GM19372 (cell line): ENCODE results near the gene ADAMTSL2.

ENCODE experiments used
- ATAC-seq: cut with Tn5 transposase; IDR thresholded peaks from one replicate; pipeline ENCODE4 v1.9.1; 2021; ENCODE audit warnings: mild to moderate bottlenecking, low read depth, moderate library complexity; ENCODE audit not compliant: unreplicated experiment

The ADAMTSL2 gene

DNA sequence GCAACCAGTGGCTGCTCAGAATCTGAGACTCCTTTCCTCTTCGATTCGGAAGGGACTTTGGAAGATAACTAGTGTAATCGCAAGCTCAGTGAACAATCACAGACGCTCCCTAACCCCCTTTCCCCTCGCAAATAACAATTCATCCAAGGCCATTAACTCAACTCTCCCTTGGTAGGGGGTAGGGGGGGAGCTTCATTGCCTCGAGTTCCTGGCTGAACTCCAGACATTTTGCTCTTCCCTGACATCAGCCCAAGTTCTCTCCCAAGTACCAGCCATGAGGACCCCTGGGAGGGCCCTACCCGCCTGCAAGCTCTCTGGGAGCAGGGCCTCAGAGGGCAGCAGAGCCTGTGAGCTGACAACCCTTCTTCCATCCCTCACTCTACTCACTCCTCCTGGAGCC lies 66.2 kb downstream of the ADAMTSL2 start:
- ATAC-seq, result no peak

DNA sequence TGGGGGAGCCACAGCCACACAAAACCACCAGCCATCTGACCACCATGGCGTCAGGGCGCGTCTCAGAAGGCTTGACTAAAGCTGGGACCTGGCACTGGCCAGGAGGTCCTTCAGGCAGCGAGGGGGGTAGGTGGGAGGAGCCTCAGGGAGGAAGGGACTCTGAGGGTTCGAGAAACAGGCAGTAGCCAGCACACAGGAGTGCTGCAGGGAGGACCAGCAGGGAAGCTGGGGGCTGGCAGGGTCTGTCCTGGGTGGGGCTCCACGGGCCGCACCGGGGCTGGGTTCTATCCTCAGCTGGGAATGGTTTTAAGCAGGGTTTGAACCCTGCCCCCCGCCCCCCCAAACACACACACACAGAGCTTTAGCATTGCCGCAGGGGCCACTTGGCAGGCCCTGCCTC lies 67.2 kb downstream of the ADAMTSL2 start:
- no peak for ATAC-seq

DNA sequence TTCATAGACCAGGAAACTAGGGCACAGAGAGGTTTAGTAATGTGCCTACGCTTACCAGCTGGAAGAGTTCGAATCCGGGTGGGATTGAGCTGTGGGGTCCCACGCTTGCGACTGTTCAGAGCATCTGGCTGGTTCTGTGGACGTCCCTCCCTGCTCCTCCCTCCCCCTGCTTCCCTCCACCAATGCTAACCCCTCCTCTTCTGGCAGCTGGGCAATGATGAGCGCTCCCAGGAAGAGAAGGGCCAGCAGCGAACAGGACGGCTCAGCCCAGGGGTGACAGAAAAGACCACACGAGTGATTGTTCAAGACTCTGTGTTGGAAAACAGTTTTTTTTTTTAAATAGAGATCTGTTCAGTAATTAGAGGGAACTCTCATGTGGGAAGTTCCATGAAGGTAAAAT lies 67.8 kb downstream of the ADAMTSL2 start:
- no peak for ATAC-seq

DNA sequence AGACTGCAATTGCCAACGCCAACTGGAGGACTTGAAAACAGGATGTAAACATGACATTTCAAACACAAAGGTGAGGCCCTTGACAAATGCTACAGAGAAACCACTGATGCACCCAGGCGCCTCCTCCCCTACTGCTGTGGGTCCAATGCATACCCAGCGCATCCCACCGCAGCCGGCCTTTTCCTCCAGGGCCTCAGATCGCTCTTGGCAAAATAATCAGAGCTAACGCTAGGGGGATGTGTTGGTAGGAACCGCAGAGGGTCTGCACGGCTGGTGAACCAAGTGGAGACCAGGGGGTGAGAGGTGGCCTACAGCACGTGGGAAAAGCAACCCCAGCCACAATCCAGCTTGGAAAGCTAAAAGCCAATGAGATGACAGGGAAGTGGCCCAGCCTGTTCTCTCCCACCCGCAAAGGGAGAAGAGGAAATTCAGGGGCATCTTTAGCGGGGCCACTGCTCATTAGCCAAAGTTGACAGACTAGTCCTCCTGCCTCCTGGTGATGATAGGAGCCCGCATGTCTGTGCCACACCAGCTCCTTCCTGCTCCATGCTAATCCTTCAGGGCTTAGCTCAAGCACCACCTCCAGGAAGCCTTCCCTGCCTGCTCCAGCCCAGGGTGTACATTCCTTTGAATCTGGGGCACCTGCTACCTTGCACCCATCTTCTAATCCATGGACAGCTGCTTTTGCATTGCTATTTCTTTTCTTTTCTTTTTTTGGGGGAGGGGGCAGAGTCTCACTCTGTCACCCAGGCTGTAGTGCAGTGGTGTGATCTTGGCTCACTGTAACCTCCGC lies 68.8 kb downstream of the ADAMTSL2 start:
- ATAC-seq, result no peak

DNA sequence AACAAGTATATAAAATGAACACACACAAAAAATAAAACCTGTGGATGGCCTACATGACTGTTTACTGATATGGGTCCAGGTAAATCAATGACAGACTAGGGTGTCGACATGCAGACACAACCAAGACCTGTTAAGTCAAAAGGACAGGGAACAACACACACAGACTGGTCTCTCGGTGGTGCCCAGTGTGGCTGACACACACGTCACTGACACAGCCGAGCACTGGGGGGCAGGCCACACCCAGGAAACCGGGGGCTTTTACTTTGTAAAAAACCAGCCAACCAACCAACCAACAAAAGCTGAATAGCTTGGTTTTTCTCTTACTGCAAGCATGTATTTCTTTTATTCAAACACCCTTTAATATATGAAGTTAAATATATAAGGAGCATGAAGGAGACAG lies 69.7 kb downstream of the ADAMTSL2 start:
- ATAC-seq, result no peak

DNA sequence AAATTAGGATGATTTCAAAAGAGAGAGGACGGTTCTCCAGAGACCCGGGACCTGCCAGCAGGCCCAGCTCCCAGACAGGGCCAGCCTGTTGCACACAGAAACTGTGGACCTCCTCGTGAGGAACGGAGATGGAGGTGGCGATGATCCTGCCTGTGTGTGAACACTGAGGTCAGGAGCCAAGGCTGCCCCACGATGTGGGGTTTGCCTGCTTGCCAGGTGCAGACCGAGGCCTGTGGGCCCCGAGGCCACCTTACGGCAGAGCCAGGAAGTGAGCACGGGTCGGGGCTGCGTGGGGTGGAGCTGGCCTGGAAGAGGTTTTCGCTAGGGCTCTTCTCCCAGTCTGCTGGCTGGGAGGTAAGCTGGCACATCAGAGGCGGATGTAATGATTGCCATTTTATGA lies 70.4 kb downstream of the ADAMTSL2 start:
- ATAC-seq, result no peak

DNA sequence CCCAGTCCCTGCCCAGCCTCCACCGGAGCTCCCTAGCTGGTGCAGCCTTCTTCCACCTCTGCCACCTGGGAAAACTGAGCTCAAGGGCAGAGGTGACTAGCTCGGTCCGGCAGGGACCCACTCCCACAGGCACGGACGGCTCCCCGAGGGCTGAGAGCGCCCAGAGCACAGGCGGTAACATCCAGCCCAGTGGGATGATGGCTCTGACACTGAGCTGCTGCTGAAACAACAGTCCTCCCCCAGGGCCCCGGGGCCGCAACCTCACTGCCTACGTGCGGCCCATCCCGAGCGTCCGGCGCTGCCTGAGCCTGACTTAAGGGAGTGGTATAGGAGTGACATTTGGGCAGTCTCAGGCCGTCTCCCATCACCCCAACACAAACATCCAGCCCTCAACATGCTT lies 70.9 kb downstream of the ADAMTSL2 start:
- ATAC-seq, result no peak

DNA sequence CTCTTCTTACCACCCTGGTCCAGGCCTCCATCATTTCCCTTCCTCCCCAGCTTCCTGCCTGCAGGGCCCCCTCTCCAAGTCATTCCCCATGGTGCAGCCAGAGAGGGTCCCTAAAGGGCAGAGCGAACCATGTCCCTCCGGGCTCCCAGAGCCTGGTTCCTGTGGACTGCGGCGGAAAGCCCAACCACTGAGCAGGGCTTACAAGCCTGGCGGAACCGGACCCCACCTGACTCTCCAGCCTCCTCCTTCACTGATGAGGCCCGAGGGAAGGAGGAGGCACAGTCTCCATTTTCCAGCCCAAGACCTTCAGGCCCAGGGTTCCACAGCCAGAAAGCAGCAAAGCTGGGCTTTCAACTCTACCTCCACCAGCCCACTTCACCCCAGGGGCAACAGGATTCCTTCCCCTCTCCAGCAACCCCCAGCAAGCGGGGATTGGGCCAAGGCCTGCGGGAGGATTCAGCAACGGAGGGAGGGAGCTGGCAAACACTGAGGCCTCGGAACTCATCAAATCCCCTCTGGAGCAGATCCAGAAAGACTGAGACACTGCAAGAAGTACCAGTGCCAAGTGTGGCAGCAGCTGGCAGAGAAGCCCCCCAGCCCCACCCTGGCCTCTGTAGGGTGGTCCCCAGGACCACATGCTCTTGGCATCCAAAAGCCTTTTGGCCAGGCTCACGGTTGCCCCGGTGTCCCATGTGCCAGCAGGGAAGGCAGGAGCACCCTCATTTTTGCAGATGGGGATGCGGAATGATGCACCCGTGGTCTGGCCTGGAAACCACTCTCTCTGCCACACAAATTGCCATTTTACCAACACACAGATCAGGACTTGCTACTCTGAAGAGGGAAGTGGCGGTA lies 71.6 kb downstream of the ADAMTSL2 start:
- no peak for ATAC-seq

DNA sequence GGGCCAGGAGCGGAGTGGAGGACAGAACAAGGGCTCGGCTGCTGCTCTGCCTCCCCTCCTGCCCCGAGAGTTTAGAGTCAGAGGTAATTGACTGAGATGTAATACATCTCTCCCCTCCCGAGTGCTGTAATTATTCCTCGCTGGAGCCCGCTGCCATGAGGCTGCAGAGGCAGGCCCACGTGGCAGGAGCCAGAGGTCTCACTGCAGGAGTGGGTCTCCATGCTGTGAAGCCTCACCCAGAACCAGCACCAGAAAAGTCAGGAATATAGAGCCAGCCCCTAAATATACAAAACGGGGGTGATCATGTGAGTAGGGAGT lies 72.2 kb downstream of the ADAMTSL2 start:
- ATAC-seq, result no peak

DNA sequence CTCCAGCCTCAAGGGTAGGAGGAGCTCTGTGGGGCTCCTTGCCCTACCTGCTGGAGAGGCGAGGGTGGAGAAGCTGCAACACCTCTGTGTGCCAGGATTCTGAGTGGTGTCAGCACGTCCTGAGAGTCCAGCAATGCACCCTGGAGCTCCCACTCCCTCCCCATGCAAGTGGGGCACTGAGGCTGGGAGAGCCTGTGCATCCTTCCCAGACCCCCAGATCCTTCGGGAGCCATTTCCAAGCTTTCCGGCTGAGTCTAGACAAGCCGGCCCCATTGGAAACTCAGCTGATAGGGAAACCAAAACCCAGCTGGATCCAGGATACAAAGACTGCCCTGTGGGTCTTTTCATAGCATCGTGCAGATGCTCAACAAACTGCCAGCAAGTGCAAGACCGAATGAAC lies 72.9 kb downstream of the ADAMTSL2 start:
- no peak for ATAC-seq

DNA sequence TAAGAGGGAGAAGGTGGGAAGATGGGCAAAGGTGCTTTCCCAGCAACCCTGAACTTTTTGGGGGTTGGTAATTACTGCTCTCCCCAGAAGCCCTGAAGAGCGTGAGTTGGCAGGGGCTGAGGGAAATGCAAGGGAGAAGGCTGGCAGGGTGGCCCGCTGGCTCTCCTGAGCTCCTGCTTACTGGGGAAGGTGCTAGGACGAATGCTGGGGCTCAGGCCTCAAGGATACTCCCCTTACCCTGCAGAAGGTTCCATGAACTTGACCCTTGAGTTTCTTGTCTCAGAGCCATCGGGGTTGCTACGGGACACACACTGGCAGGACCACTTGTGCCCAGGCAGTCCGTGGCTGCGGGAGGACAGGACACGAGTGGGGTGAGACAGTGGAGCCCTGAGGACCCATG lies 73.5 kb downstream of the ADAMTSL2 start:
- ATAC-seq, result no peak

DNA sequence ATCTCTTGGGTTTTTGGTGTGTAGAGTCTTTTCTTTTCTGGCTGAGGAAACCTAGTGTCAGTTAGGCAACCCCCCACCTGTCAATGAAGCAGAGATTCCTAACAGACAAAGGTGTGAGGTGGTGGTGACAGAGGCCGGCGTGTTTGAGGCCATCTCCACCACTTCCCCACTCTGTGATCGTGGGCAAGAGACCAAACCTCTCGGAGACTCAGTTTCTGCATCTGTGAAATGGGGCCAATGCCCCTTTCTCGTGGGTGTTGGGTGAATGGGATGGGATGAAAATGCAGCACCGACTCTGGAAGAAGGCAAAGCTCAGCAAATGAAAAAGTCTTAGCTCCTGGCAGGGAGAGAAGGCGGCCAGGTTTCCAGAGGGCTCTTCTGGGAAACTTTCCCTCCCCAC lies 73.9 kb downstream of the ADAMTSL2 start:
- ATAC-seq, result no peak

DNA sequence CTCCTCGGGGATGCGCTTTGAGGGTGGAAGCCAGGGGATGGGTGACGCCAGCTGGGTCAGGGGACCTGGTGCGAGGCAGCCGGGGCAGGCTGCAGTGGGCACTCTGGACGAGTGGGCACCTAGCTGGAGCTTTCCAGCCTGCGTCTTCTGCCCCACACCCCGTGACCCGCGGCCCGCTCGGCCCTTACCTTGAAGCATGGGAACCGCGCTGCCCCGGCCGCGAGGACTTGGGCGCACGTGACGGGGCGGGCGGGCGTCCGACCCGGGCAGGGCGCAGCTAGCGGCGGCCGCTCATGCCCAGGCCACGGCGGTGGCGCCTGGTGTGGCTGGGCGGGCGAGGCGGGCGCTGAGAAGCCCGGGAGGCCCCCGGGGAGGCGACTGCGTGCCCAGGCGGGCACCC lies 74.4 kb downstream of the ADAMTSL2 start:
- ATAC-seq, result no peak

DNA sequence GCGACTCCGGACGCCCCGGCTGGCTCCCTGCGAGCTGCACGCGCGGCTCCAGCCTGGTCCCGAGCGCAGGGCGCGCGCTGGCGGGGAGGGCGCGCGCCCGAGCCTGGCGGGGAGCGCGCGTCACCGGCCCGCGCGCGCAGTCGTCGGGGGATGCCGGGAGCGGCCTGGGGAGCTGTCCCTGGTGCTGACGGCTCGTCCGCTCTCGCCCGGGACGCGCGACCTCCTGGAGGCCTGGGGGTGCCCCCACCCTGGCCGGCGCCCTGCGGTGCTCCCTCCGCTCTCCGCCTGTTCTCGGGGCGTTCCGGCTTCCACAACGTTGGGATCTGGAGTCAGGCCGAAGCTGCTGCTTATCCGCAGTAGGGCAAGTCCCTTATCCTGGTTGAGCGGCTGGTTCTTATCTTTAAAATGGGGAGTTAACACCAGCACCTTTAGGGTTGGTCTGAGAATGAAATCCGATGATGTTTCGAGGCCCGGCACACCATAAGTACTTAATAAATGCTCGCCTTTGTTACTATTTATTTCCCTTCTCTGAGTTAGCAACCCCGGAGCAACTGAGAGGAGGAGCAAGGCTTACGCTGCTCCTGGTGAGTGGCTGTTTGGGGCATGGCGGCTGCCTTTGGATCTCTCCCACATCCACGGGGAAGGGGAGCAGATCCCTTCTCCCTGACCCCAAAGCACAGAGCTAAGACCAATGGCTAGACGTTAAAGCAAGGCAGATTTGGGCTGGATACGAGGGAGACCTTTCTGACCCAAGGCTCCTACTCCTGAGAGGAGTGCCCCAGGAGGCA lies 75.0 kb downstream of the ADAMTSL2 start, which contains the start of gene FAM163B:
Gene FAM163B, minus strand, starts transcription at position 79 of the 788 bp plus-strand sequence. CDS start 29,166 bp downstream, outside the sequence.
- ATAC-seq, result no peak

DNA sequence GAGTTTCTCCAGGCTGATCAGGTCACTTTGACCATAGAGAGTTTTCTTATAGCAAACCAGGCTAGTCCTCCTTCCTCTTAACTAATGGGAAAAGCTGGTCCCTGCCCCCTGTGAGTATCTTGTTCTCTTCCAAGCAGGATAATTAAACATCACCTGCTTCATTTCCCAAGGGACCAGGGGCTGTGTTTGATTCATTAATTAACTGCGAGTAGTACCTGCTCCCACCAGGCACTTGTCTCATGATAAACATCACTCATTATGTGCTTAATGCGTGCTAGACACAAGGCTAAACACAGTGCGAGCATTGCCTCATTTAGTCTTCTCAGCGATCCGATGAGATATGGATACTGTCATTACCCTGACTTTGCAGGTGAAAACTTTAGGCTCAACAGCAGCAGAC lies 76.3 kb downstream of the ADAMTSL2 start:
- no peak for ATAC-seq

DNA sequence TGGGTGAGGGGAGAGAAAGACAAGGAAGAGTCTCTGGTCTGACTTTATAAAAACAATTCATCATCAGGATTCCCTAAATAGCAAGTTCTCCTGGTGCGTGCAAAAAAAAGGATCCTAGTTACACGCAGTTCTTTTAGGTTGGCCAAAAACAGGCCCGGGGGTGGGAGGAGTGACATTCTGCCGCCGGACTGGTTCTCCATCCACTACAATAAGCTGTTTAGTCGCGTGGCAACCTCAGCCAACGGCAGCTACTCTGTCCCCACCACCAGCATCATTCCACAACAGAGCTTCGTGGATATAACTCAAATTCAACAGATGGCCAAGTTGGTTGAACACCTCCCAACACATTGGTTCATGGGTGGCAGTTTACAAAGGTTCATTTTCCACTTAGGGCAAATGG lies 77.5 kb downstream of the ADAMTSL2 start:
- no peak for ATAC-seq

DNA sequence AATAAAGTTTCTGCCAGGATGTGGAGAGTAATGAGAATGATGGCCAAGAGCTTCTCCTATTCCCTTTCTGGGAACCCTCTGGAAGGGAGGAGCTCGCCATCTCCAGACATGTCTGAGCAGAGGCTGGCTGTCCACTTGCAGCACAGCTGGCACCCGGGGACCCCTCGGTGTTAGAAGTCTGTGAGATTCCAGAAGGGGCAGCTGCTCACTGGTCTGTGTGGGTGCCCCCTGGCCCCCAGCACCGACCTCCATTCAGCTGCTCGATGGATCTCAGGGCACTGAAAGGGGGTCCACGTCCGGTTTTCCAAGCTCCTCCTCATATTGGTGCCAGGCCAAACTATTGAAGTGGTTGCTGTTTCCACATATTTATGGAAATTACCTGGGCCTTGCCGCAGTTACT lies 78.3 kb downstream of the ADAMTSL2 start:
- no peak for ATAC-seq

DNA sequence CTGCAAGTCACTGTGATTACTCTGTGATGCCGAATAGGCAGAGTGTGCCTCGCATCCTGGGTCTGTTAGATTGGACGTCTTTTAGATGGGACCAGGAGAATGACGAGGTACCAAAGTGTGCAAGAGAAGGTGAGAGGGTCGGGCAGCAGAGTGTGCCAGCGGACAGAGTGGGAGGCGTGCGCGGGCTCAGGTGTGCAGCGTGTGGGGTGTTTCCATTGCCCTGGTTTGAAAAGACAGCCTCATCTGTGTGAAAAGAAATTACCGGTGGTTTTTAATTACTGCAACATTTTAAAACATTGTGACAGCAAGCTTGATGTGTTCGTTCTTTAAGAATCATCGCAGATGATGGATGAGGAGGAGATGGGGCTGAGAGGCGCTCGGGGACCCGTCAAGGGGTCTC lies 78.9 kb downstream of the ADAMTSL2 start:
- no peak for ATAC-seq

DNA sequence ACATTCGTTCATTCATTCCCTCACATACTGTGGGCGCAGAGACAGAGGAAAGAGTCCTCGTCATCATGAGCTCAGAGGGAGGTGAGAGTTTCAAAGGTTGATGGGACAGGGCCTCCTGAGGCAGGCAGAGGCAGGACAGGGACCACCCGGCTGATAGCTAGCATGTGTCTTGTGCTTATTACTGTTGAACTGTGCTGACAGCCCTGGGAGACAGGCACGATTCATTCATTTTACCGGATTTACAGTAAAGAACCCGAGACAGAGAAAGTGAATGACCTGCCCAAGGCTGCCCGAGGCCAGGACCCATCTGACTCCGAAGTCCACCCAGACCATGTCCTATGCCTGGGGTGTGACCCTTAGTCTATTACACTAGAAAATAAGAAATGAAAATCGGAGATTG lies 79.6 kb downstream of the ADAMTSL2 start:
- ATAC-seq, result no peak

DNA sequence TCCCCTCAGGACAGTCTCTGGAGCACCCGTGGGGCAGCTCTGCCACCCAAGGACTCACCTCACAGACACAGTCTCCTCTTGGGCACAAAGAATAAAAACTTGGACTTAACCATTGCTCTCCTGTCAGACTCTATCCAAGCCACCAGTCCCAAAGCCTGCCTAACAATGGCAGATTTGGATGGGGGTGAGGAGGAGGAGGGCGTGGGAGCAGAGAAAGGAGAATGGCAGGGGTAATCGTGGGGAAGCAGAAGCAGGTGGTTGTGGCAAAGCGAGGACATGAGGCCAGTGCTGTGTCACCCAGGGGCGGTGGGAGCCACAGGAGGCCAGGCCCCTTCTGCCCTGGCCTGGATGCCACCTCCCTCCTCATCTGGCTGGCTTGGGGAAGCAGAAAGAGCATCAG lies 80.2 kb downstream of the ADAMTSL2 start:
- ATAC-seq, result no peak

DNA sequence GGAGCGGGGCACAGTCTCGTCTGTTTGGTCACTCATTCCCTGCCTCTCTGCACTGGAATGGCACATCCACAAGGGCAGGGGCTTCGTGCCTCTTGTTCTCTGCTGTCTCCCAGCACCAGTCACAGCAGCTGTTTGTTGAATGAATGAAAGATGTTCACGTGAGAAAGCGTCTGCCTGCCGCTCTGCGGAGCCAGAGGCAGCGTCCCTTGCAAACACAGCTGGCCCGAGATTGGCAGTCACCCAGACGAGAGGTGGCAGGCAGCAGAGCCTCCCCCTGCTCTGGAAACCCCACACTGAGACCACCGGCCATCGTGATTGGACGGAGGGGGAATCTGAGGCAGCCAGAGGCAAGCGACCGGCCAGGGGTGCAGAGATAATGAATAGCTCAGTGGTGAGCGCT lies 80.7 kb downstream of the ADAMTSL2 start:
- no peak for ATAC-seq
